Liver (tissue), 9 donors: ENCODE measurements around the gene CLASP2. TPM values are rescaled to one million over a fixed set of nuclear protein-coding genes. Genes with fewer than 3 reads are reported as not detected.
A peak's percentile ranks its signal among the peaks of the same experiment; 100 is the strongest.

ENCODE experiments used
- DNase-seq: peaks from one replicate; pipeline ENCODE4 v3.0.0-alpha.2; 2017; ENCODE audit warnings: low spot score
- H3K27ac ChIP-seq, 2 donors: one replicate each; pipeline ENCODE4 v1.7.0; 2013; ENCODE audit warnings: inconsistent platforms in 2 of 2, low read length in 2 of 2, control low read depth in 1 of 2, low read depth in 1 of 2, mild to moderate bottlenecking in 1 of 2
- H3K27me3 ChIP-seq, 4 donors: one replicate each; pipeline versions ENCODE4 v1.6.1 to v1.7.0; 2013; ENCODE audit warnings: low read length in 3 of 4, inconsistent platforms in 1 of 4, mild to moderate bottlenecking in 1 of 4, moderate library complexity in 1 of 4; ENCODE audit not compliant: control insufficient read depth in 4 of 4, insufficient read depth in 4 of 4
- H3K36me3 ChIP-seq, 4 donors: one replicate each; pipeline versions ENCODE4 v1.6.1 to v1.7.0; 2013; ENCODE audit warnings: low read length in 3 of 4, mild to moderate bottlenecking in 3 of 4, low read depth in 1 of 4, moderate library complexity in 1 of 4; ENCODE audit not compliant: control insufficient read depth in 4 of 4, insufficient read depth in 3 of 4
- H3K4me1 ChIP-seq, 4 donors: one replicate each; pipeline versions ENCODE4 v1.6.1 to v1.7.0; 2013; ENCODE audit warnings: low read length in 3 of 4, mild to moderate bottlenecking in 3 of 4, moderate library complexity in 1 of 4; ENCODE audit not compliant: control insufficient read depth in 4 of 4, insufficient read depth in 4 of 4
- H3K4me3 ChIP-seq, 3 donors: one replicate each; pipeline versions ENCODE4 v1.6.1 to v1.7.0; 2013; ENCODE audit warnings: low read length in 3 of 3, control low read depth in 1 of 3, low read depth in 1 of 3, mild to moderate bottlenecking in 1 of 3
- H3K9ac ChIP-seq, 2 donors: one replicate each; pipeline ENCODE4 v1.7.0; 2013; ENCODE audit warnings: low read length in 2 of 2, mild to moderate bottlenecking in 2 of 2, moderate library complexity in 2 of 2, control low read depth in 1 of 2, low read depth in 1 of 2
- H3K9me3 ChIP-seq, 4 donors: one replicate each; pipeline versions ENCODE4 v1.6.1 to v1.7.0; 2013; ENCODE audit warnings: low read length in 3 of 4; ENCODE audit not compliant: control insufficient read depth in 4 of 4
- EGR1 ChIP-seq, 2 donors: IDR thresholded peaks; 2 replicates each; pipeline ENCODE4 v1.6.1; 2016 to 2018; ENCODE audit warnings: antibody characterized with exemption in 2 of 2, low read depth in 2 of 2
- FOXA1 ChIP-seq: IDR thresholded peaks from 2 replicates; pipeline ENCODE4 v1.6.1; 2016; ENCODE audit warnings: antibody characterized with exemption
- FOXA2 ChIP-seq: IDR thresholded peaks from 2 replicates; pipeline ENCODE4 v1.6.1; 2016; ENCODE audit warnings: antibody characterized with exemption
- GABPA ChIP-seq, 2 donors: IDR thresholded peaks in 1 of 2; conservative IDR thresholded peaks in 1 of 2; 2 replicates each; pipeline ENCODE4 v1.6.1; 2016; ENCODE audit warnings: antibody characterized with exemption in 2 of 2, mild to moderate bottlenecking in 1 of 2, moderate library complexity in 1 of 2
- HNF4A ChIP-seq, 2 donors: conservative IDR thresholded peaks; 2 replicates each; pipeline ENCODE4 v1.6.1; 2016; ENCODE audit warnings: antibody characterized with exemption in 2 of 2, mild to moderate bottlenecking in 2 of 2
- HNF4G ChIP-seq: IDR thresholded peaks from 2 replicates; pipeline ENCODE4 v1.6.1; 2016; ENCODE audit warnings: antibody characterized with exemption
- JUND ChIP-seq, 2 donors: IDR thresholded peaks; 2 replicates each; pipeline ENCODE4 v1.6.1; 2016; ENCODE audit warnings: antibody characterized with exemption in 2 of 2
- RAD21 ChIP-seq, 2 donors: IDR thresholded peaks; 2 replicates each; pipeline ENCODE4 v1.6.1; 2016; ENCODE audit warnings: antibody characterized with exemption in 2 of 2, mild to moderate bottlenecking in 2 of 2
- RXRA ChIP-seq, 2 donors: IDR thresholded peaks; 2 replicates each; pipeline ENCODE4 v1.6.1; 2017 to 2018; ENCODE audit warnings: antibody characterized with exemption in 2 of 2, mild to moderate bottlenecking in 1 of 2
- SP1 ChIP-seq: IDR thresholded peaks from 2 replicates; pipeline ENCODE4 v1.6.1; 2018; ENCODE audit warnings: antibody characterized with exemption, mild to moderate bottlenecking
- YY1 ChIP-seq: IDR thresholded peaks from 2 replicates; pipeline ENCODE4 v1.6.1; 2016; ENCODE audit warnings: antibody characterized with exemption, mild to moderate bottlenecking
- WGBS: extraction: QIAGEN DNeasy Blood & Tissue Kit; methylation state at CpG from one replicate; pipeline ENCODE4 v1.1.7; 2013; 5-methylcytosine and 5-hydroxymethylcytosine counted together
- polyA plus RNA-seq, 2 donors: library from polyadenylated mRNA; stranded (reverse) in 1 of 2; unstranded in 1 of 2; fragments of 200-250 nt in 1 of 2; fragments of >200 nt in 1 of 2; fragmentation: Nextera tagmentation in 1 of 2; extraction: Ambion mirVana in 1 of 2; gene quantifications; one replicate each; pipeline versions ENCODE4 v1.2.1 to v1.2.3, GENCODE V29; 2013 to 2015
- total RNA-seq, 2 donors: library from RNA; depleted of rRNA; stranded (reverse); fragments of >200 nt; gene quantifications; one replicate each; pipeline ENCODE4 v1.2.3, GENCODE V29; 2014
- TF ChIP-seq, protein P1 (sequence below): fragments of 150-350 bp; IDR thresholded peaks from 2 replicates; pipeline ENCODE4 v1.5.1; 2017; ENCODE audit warnings: improper control_type of control experiment, low read depth, low read length; ENCODE audit not compliant: missing input control
- TF ChIP-seq, protein P2 (sequence below): IDR thresholded peaks from 2 replicates; pipeline ENCODE4 v1.6.1; 2016; ENCODE audit warnings: antibody characterized with exemption
- TF ChIP-seq, protein P3 (sequence below): IDR thresholded peaks from 2 replicates; pipeline ENCODE4 v1.6.1; 2016; ENCODE audit warnings: antibody characterized with exemption
- TF ChIP-seq, protein P4 (sequence below): IDR thresholded peaks from 2 replicates; pipeline ENCODE4 v1.6.1; 2016; ENCODE audit warnings: antibody characterized with exemption
- TF ChIP-seq, protein P5 (sequence below): IDR thresholded peaks from 2 replicates; pipeline ENCODE4 v1.6.1; 2016; ENCODE audit warnings: antibody characterized with exemption, mild to moderate bottlenecking
- donor health status: healthy.
- donor health status: healthy.
- donor health status: healthy.
- donor health status: healthy.
- donor health status: healthy.

CLASP2 gene
- total and polyA plus RNA-seq, 4 donors: 3.7 to 27.6 (median 17.3) TPM

DNA sequence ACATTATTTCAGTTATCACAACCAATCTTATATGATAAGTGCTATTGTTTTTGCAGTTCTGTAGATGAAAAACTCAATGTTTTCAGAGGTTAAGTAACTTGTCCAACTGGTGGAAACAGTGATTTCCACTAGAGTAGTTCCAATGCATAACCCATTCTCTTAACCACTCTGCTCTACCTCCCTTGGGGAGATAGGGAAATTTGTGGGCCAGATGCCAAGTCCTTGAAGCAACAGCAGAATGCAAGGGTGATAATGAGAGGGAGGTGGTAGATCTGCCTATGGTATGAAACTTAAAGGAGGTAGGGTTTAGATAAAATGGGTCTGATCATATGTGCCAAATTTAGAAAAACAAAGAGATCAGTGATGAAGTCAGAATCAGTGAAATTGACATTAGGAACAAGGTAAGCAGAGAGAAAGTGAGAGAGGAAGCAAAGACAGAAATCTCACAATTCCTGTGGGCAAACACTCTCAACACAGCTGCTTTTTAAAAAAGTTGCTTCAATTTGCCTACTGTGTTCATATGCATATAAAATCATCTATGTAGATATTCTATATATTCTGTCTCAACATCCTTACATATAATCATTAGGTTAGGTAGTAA is 227.3 kb downstream of the CLASP2 start:
- H3K27me3 ChIP-seq: no peaks in the 10 kb centered on the region
- no peaks in the 10 kb centered on the region for H3K9me3 ChIP-seq
- no peak overlapping the region for H3K27ac ChIP-seq
- H3K4me1 ChIP-seq: no peaks in the 10 kb centered on the region
- no peaks in the 10 kb centered on the region for H3K36me3 ChIP-seq
- TF ChIP-seq FOXA2: no peak
- TF ChIP-seq, protein P1, sequence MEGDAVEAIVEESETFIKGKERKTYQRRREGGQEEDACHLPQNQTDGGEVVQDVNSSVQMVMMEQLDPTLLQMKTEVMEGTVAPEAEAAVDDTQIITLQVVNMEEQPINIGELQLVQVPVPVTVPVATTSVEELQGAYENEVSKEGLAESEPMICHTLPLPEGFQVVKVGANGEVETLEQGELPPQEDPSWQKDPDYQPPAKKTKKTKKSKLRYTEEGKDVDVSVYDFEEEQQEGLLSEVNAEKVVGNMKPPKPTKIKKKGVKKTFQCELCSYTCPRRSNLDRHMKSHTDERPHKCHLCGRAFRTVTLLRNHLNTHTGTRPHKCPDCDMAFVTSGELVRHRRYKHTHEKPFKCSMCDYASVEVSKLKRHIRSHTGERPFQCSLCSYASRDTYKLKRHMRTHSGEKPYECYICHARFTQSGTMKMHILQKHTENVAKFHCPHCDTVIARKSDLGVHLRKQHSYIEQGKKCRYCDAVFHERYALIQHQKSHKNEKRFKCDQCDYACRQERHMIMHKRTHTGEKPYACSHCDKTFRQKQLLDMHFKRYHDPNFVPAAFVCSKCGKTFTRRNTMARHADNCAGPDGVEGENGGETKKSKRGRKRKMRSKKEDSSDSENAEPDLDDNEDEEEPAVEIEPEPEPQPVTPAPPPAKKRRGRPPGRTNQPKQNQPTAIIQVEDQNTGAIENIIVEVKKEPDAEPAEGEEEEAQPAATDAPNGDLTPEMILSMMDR: no peak
- no peak for TF ChIP-seq RAD21 (IDR thresholded peaks at IDR 0.05)
- TF ChIP-seq HNF4G: no peak
- no peak for TF ChIP-seq YY1
- TF ChIP-seq JUND (IDR thresholded peaks at IDR 0.05): no peak
- no peak for TF ChIP-seq SP1
- TF ChIP-seq, protein P2, sequence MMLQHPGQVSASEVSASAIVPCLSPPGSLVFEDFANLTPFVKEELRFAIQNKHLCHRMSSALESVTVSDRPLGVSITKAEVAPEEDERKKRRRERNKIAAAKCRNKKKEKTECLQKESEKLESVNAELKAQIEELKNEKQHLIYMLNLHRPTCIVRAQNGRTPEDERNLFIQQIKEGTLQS: no peak
- no peak for TF ChIP-seq EGR1 (IDR thresholded peaks at IDR 0.05; ENCODE audit: low read depth in 2 of 2)
- TF ChIP-seq RXRA (IDR thresholded peaks at IDR 0.05): no peak
- TF ChIP-seq FOXA1: no peak
- TF ChIP-seq, protein P3, sequence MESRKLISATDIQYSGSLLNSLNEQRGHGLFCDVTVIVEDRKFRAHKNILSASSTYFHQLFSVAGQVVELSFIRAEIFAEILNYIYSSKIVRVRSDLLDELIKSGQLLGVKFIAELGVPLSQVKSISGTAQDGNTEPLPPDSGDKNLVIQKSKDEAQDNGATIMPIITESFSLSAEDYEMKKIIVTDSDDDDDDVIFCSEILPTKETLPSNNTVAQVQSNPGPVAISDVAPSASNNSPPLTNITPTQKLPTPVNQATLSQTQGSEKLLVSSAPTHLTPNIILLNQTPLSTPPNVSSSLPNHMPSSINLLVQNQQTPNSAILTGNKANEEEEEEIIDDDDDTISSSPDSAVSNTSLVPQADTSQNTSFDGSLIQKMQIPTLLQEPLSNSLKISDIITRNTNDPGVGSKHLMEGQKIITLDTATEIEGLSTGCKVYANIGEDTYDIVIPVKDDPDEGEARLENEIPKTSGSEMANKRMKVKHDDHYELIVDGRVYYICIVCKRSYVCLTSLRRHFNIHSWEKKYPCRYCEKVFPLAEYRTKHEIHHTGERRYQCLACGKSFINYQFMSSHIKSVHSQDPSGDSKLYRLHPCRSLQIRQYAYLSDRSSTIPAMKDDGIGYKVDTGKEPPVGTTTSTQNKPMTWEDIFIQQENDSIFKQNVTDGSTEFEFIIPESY: no peak
- no peak for TF ChIP-seq GABPA (IDR thresholded peaks at IDR 0.05 in 1 of 2, conservative IDR thresholded peaks at IDR 0.05 in 1 of 2)
- TF ChIP-seq, protein P4, sequence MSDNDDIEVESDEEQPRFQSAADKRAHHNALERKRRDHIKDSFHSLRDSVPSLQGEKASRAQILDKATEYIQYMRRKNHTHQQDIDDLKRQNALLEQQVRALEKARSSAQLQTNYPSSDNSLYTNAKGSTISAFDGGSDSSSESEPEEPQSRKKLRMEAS: no peak
- no peak for TF ChIP-seq HNF4A (conservative IDR thresholded peaks at IDR 0.05)
- peak; percentile 38 for DNase-seq
- no peak overlapping the region for H3K9ac ChIP-seq
- no peak overlapping the region for H3K4me3 ChIP-seq

DNA sequence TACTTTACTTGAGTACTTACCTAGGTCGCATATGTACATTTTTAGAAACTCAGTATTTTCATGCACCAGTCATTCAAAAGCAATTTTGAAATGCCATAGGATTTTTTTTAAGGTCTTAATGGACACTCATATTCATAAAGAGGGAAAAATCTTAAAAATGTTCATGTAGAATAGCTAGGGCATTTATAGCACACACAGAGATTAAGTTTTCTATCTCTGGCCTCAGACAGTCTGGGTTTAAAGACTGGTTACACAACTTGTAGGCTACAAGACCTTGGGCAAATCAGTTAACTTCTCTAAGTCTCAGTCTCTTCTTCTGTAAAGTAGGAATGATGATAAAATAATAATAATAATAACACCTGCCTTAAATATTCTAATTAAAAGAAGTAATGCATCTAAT is 229.4 kb downstream of the CLASP2 start:
- no peaks in the 10 kb centered on the region for H3K9me3 ChIP-seq
- no peaks in the 10 kb centered on the region for H3K36me3 ChIP-seq
- no peaks in the 10 kb centered on the region for H3K27me3 ChIP-seq
- 95% methylated on average over 1 of the region's 1 CpG for WGBS
- no peak overlapping the region for H3K27ac ChIP-seq
- no peak for DNase-seq
- no peak overlapping the region for H3K9ac ChIP-seq
- no peaks in the 10 kb centered on the region for H3K4me1 ChIP-seq
- no peak for TF ChIP-seq RAD21 (IDR thresholded peaks at IDR 0.05)
- no peak for TF ChIP-seq EGR1 (IDR thresholded peaks at IDR 0.05; ENCODE audit: low read depth in 2 of 2)
- TF ChIP-seq GABPA (IDR thresholded peaks at IDR 0.05 in 1 of 2, conservative IDR thresholded peaks at IDR 0.05 in 1 of 2): no peak
- TF ChIP-seq, protein P5, sequence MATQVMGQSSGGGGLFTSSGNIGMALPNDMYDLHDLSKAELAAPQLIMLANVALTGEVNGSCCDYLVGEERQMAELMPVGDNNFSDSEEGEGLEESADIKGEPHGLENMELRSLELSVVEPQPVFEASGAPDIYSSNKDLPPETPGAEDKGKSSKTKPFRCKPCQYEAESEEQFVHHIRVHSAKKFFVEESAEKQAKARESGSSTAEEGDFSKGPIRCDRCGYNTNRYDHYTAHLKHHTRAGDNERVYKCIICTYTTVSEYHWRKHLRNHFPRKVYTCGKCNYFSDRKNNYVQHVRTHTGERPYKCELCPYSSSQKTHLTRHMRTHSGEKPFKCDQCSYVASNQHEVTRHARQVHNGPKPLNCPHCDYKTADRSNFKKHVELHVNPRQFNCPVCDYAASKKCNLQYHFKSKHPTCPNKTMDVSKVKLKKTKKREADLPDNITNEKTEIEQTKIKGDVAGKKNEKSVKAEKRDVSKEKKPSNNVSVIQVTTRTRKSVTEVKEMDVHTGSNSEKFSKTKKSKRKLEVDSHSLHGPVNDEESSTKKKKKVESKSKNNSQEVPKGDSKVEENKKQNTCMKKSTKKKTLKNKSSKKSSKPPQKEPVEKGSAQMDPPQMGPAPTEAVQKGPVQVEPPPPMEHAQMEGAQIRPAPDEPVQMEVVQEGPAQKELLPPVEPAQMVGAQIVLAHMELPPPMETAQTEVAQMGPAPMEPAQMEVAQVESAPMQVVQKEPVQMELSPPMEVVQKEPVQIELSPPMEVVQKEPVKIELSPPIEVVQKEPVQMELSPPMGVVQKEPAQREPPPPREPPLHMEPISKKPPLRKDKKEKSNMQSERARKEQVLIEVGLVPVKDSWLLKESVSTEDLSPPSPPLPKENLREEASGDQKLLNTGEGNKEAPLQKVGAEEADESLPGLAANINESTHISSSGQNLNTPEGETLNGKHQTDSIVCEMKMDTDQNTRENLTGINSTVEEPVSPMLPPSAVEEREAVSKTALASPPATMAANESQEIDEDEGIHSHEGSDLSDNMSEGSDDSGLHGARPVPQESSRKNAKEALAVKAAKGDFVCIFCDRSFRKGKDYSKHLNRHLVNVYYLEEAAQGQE: no peak
- no peak for TF ChIP-seq HNF4G
- no peak for TF ChIP-seq HNF4A (conservative IDR thresholded peaks at IDR 0.05)
- no peak overlapping the region for H3K4me3 ChIP-seq
